Measurements from ENCODE around the gene NXN. TPM values are rescaled to one million over a fixed set of nuclear protein-coding genes. Genes with fewer than 3 reads are reported as not detected.
"Not testable (repeated sequence)": the region's sequence is repeated elsewhere in the genome, so short reads cannot be mapped to it uniquely, and the experiment has no call there.

Gene NXN
- total RNA-seq, 1 donor from 2014 or later = 53.1 TPM

- TF ChIP-seq CTCF (IDR thresholded peaks at IDR 0.05; ENCODE audit: unreplicated experiment) = no peak
- no peaks in the 10 kb centered on the region for H3K27me3 Mint-ChIP-seq
- no peak overlapping the region for H3K4me3 Mint-ChIP-seq (ENCODE audit: low read depth)
- H3K36me3 Mint-ChIP-seq (ENCODE audit: insufficient read depth) = peaks cover 14% of the 10 kb centered on the region
- no peaks in the 10 kb centered on the region for H3K4me1 Mint-ChIP-seq (ENCODE audit: low read depth)
- DNase-seq (ENCODE audit: low spot score, unreplicated experiment) = no peak
- peaks cover 3% of the 10 kb centered on the region for H3K9me3 Mint-ChIP-seq (ENCODE audit: low read depth)
- no peak overlapping the region for H3K27ac Mint-ChIP-seq
These were observed 145.4 kb downstream of the NXN start for GRCh38 chr17:834136-834535.

- H3K36me3 Mint-ChIP-seq (ENCODE audit: insufficient read depth) = peaks cover 11% of the 10 kb centered on the region
- H3K27me3 Mint-ChIP-seq = no peaks in the 10 kb centered on the region
- TF ChIP-seq CTCF (IDR thresholded peaks at IDR 0.05; ENCODE audit: unreplicated experiment) = no peak
- H3K27ac Mint-ChIP-seq = no peak overlapping the region
- DNase-seq (ENCODE audit: low spot score, unreplicated experiment) = no peak
- peaks cover 3% of the 10 kb centered on the region for H3K9me3 Mint-ChIP-seq (ENCODE audit: low read depth)
- H3K4me1 Mint-ChIP-seq (ENCODE audit: low read depth) = no peaks in the 10 kb centered on the region
- H3K4me3 Mint-ChIP-seq (ENCODE audit: low read depth) = no peak overlapping the region
These were observed 148.6 kb downstream of the NXN start for GRCh38 chr17:830950-831349.

GRCh38 chr17:830381-830780 lies 149.2 kb downstream of the NXN start:
- peaks cover 3% of the 10 kb centered on the region for H3K9me3 Mint-ChIP-seq (ENCODE audit: low read depth)
- peaks cover 11% of the 10 kb centered on the region for H3K36me3 Mint-ChIP-seq (ENCODE audit: insufficient read depth)
- no peak overlapping the region for H3K27ac Mint-ChIP-seq

GRCh38 chr17:829614-830013 lies 150.0 kb downstream of the NXN start:
- not testable (repeated sequence) for H3K36me3 Mint-ChIP-seq (ENCODE audit: insufficient read depth); H3K9me3 Mint-ChIP-seq (ENCODE audit: low read depth); H3K27me3 Mint-ChIP-seq; DNase-seq (ENCODE audit: low spot score, unreplicated experiment); H3K4me1 Mint-ChIP-seq (ENCODE audit: low read depth); H3K27ac Mint-ChIP-seq; H3K4me3 Mint-ChIP-seq (ENCODE audit: low read depth)

More at GRCh38 chr17:830381-830780, 149.2 kb downstream of the NXN start:
- TF ChIP-seq CTCF (IDR thresholded peaks at IDR 0.05; ENCODE audit: unreplicated experiment) = no peak
- Mint-ChIP-seq H3K4me1 (ENCODE audit: low read depth) (no peaks in the 10 kb centered on the region), H3K4me3 (ENCODE audit: low read depth) (no peak overlapping the region), H3K27me3 (no peaks in the 10 kb centered on the region)
- no peak for DNase-seq (ENCODE audit: low spot score, unreplicated experiment)

- no peak for TF ChIP-seq CTCF (IDR thresholded peaks at IDR 0.05; ENCODE audit: unreplicated experiment)
- no peaks in the 10 kb centered on the region for H3K4me1 Mint-ChIP-seq (ENCODE audit: low read depth)
- no peak overlapping the region for H3K4me3 Mint-ChIP-seq (ENCODE audit: low read depth)
- no peaks in the 10 kb centered on the region for H3K27me3 Mint-ChIP-seq
- H3K9me3 Mint-ChIP-seq (ENCODE audit: low read depth) = peaks cover 3% of the 10 kb centered on the region
- H3K27ac Mint-ChIP-seq = no peak overlapping the region
- H3K36me3 Mint-ChIP-seq (ENCODE audit: insufficient read depth) = peaks cover 8% of the 10 kb centered on the region
- DNase-seq (ENCODE audit: low spot score, unreplicated experiment) = no peak
These were observed 150.8 kb downstream of the NXN start for GRCh38 chr17:828761-829160.

- no peak overlapping the region for H3K27ac Mint-ChIP-seq
- H3K9me3 Mint-ChIP-seq (ENCODE audit: low read depth) = no peaks in the 10 kb centered on the region
- H3K4me1 Mint-ChIP-seq (ENCODE audit: low read depth) = no peaks in the 10 kb centered on the region
- no peaks in the 10 kb centered on the region for H3K27me3 Mint-ChIP-seq
- no peak overlapping the region for H3K4me3 Mint-ChIP-seq (ENCODE audit: low read depth)
- peaks cover 7% of the 10 kb centered on the region for H3K36me3 Mint-ChIP-seq (ENCODE audit: insufficient read depth)
- DNase-seq (ENCODE audit: low spot score, unreplicated experiment) = no peak
- TF ChIP-seq CTCF (IDR thresholded peaks at IDR 0.05; ENCODE audit: unreplicated experiment) = no peak
These were observed 152.8 kb downstream of the NXN start for GRCh38 chr17:826778-827177.

All from progenitor cell of endocrine pancreas (in vitro differentiated cells).